ENCODE results near the gene PPME1. TPM values are rescaled to one million over a fixed set of nuclear protein-coding genes. Genes with fewer than 3 reads are reported as not detected.
"Not testable (repeated sequence)": the region's sequence is repeated elsewhere in the genome, so short reads cannot be mapped to it uniquely, and the experiment has no call there.

Gene PPME1
- total RNA-seq, 1 experiment from 2014 or later, result 38.1 TPM

DNA sequence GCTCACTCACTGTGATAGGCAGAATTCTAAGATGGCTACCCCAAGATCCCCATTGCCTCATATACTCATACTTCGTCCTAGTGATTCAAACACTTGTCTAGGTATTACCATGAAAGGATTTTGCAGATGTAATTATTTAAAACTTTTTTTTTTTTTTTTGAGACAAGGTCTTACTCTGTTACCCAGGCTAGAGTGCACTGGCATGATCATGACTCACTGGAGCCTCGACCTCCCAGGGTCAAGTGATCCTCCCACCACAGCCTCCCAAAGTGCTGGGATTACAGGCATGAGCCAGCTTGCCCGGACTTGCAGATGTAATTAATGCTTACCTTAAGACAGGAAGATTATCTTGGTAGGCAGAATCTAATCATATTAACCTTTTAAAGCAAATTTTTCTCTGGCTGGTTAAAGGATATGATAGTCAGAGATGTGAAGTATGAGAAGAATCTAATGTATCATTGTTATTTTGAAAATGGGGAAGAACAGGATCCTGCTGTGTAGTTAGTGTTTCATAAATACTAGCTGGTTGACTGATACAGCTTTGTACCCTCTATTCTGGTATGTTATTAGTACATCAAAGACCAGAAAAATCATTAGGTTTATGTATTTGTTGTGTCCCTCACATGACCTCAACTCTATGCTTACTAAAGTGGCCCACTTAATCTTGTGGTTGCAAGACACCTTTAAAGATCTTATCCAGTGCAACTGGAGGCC, 35.8 kb upstream of the PPME1 start:
- Mint-ChIP-seq H3K9me3 (ENCODE audit: unreplicated experiment) (no peaks in the 10 kb centered on the region), H3K36me3 (ENCODE audit: insufficient read depth, unreplicated experiment) (peaks cover 20% of the 10 kb centered on the region), H3K27ac (ENCODE audit: low read depth, unreplicated experiment) (peak overlapping the region; percentile 82), H3K27me3 (ENCODE audit: insufficient read depth, unreplicated experiment) (no peaks in the 10 kb centered on the region), H3K4me3 (ENCODE audit: unreplicated experiment) (no peak overlapping the region), H3K4me1 (ENCODE audit: insufficient read depth, unreplicated experiment) (peaks cover 30% of the 10 kb centered on the region)
- TF ChIP-seq, protein P1, sequence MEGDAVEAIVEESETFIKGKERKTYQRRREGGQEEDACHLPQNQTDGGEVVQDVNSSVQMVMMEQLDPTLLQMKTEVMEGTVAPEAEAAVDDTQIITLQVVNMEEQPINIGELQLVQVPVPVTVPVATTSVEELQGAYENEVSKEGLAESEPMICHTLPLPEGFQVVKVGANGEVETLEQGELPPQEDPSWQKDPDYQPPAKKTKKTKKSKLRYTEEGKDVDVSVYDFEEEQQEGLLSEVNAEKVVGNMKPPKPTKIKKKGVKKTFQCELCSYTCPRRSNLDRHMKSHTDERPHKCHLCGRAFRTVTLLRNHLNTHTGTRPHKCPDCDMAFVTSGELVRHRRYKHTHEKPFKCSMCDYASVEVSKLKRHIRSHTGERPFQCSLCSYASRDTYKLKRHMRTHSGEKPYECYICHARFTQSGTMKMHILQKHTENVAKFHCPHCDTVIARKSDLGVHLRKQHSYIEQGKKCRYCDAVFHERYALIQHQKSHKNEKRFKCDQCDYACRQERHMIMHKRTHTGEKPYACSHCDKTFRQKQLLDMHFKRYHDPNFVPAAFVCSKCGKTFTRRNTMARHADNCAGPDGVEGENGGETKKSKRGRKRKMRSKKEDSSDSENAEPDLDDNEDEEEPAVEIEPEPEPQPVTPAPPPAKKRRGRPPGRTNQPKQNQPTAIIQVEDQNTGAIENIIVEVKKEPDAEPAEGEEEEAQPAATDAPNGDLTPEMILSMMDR (IDR thresholded peaks at IDR 0.05; ENCODE audit: unreplicated experiment), result no peak
- DNase-seq (ENCODE audit: unreplicated experiment), result peak; percentile 72
- CTCF ChIA-PET, result interaction anchor here (0.7 to 3.1 kb wide), 6 partner anchors 9 to 473 kb away, joined by 3 to 13 read pairs (median 4); partner anchors contain the start of genes C2CD3 and PPME1
- intact Hi-C loops (cut with micrococcal nuclease), result no loop called here
- POLR2A ChIA-PET, result interaction anchor here (0.6 to 3.9 kb wide), 9 partner anchors 9 to 578 kb away, joined by 3 to 38 read pairs (median 4); partner anchors contain the start of genes C2CD3, POLD3 and PPME1
- BruUV-seq (replicated peaks), result no TSS peak

GRCh38 chr11:74138021-74138420, 33.1 kb upstream of the PPME1 start:
- Mint-ChIP-seq H3K4me3 (ENCODE audit: unreplicated experiment) (peak overlapping the region; percentile 45), H3K9me3 (ENCODE audit: unreplicated experiment) (no peaks in the 10 kb centered on the region), H3K27ac (ENCODE audit: low read depth, unreplicated experiment) (peak overlapping the region; percentile 95), H3K27me3 (ENCODE audit: insufficient read depth, unreplicated experiment) (no peaks in the 10 kb centered on the region), H3K36me3 (ENCODE audit: insufficient read depth, unreplicated experiment) (no peaks in the 10 kb centered on the region), H3K4me1 (ENCODE audit: insufficient read depth, unreplicated experiment) (peaks cover 43% of the 10 kb centered on the region)
- intact Hi-C loops (cut with micrococcal nuclease), result loop anchor here (1.0 kb wide), 1 partner anchor 33 kb away; the partner anchor contains the start of genes C2CD3 and PPME1
- ChIA-PET POLR2A (interaction anchor here (1.0 to 3.1 kb wide), 4 partner anchors 11 to 33 kb away, joined by 3 to 41 read pairs (median 4); partner anchors contain the start of genes C2CD3 and PPME1), CTCF (no interaction called here)
- BruUV-seq (replicated peaks), result TSS peak; percentile 74
- TF ChIP-seq, protein P1 (IDR thresholded peaks at IDR 0.05; ENCODE audit: unreplicated experiment), result no peak
- no peak for DNase-seq (ENCODE audit: unreplicated experiment)

- TF ChIP-seq, protein P1 (IDR thresholded peaks at IDR 0.05; ENCODE audit: unreplicated experiment), result no peak
- ChIA-PET CTCF (no interaction called here), POLR2A (interaction anchor here (1.0 to 3.1 kb wide), 7 partner anchors 9 to 254 kb away, joined by 3 to 41 read pairs (median 4); partner anchors contain the start of genes C2CD3 and PPME1)
- Mint-ChIP-seq H3K27ac (ENCODE audit: low read depth, unreplicated experiment) (peak overlapping the region; percentile 95), H3K27me3 (ENCODE audit: insufficient read depth, unreplicated experiment) (no peaks in the 10 kb centered on the region), H3K4me1 (ENCODE audit: insufficient read depth, unreplicated experiment) (peaks cover 45% of the 10 kb centered on the region), H3K9me3 (ENCODE audit: unreplicated experiment) (no peaks in the 10 kb centered on the region), H3K4me3 (ENCODE audit: unreplicated experiment) (peak overlapping the region; percentile 45), H3K36me3 (ENCODE audit: insufficient read depth, unreplicated experiment) (no peaks in the 10 kb centered on the region)
- no TSS peak for BruUV-seq (replicated peaks)
- intact Hi-C loops (cut with micrococcal nuclease), result loop anchor here (1.0 kb wide), 1 partner anchor 33 kb away; the partner anchor contains the start of genes C2CD3 and PPME1
- peak; percentile 95 for DNase-seq (ENCODE audit: unreplicated experiment)
Observed at GRCh38 chr11:74138572-74138971, 32.5 kb upstream of the PPME1 start.

DNA sequence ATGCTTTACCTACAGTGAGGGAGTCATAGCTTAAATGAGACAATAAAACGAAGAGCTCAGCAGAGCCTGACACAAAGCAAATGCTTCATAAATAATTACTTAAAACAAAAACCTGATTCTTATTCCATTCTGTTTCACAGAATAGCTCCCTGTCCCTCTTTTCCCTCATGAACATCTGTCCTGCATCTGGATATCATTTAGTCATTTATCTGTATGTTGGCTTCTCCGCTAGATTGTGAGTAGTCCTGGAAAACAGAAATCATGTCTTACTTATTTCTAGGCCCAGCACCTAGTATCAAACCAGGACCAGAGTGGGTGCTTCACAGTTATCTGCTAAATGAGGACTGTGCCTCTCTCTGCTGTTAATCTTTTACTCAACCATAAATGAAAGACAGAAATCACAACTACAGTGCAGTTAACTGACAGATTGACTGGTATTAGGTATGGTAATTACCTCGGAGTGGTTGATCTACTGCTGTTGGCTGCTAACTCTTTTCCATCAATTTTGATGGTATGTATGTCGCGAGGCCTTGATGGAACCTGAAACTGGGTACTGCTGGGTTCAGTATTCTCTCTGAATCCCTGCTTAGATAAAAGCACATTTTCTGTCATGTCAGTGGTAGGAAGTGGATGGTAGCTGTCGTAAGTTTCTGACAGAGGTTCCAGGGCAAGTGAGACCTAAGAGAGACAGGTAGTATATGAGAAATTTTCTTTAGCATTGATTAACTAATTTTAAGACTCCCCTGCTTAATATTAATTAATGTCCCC, 31.8 kb upstream of the PPME1 start:
- CTCF ChIA-PET, result no interaction called here
- H3K4me1 Mint-ChIP-seq (ENCODE audit: insufficient read depth, unreplicated experiment), result peaks cover 45% of the 10 kb centered on the region
- intact Hi-C loops (cut with micrococcal nuclease), result no loop called here
- no peak for DNase-seq (ENCODE audit: unreplicated experiment)
- H3K27ac Mint-ChIP-seq (ENCODE audit: low read depth, unreplicated experiment), result peak overlapping the region; percentile 95
- peak overlapping the region; percentile 45 for H3K4me3 Mint-ChIP-seq (ENCODE audit: unreplicated experiment)
- TF ChIP-seq, protein P1 (IDR thresholded peaks at IDR 0.05; ENCODE audit: unreplicated experiment), result no peak
- H3K27me3 Mint-ChIP-seq (ENCODE audit: insufficient read depth, unreplicated experiment), result no peaks in the 10 kb centered on the region
- H3K9me3 Mint-ChIP-seq (ENCODE audit: unreplicated experiment), result no peaks in the 10 kb centered on the region
- no peaks in the 10 kb centered on the region for H3K36me3 Mint-ChIP-seq (ENCODE audit: insufficient read depth, unreplicated experiment)
- no TSS peak for BruUV-seq (replicated peaks)
- POLR2A ChIA-PET, result interaction anchor here (1.0 to 3.1 kb wide), 6 partner anchors 8 to 253 kb away, joined by 3 to 41 read pairs (median 4); partner anchors contain the start of genes C2CD3 and PPME1

DNA sequence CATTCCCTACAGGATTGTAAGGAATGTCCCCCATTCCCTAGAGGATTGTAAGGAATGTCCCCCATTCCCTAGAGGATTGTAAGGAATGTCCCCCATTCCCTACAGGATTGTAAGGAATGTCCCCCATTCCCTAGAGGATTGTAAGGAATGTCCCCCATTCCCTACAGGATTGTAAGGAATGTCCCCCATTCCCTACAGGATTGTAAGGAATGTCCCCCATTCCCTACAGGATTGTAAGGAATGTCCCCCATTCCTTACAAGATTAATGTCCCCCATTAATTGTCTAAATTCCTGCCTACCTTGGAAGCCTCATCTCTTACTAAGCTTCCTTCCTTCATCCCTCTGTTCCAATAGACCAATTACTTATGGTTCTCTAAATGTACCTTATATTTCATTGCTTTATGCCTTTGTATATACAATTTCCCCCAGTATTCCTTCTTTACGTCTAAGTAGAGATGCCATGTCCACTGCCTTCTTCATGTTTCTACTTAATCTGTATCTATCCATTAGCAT, 31.1 kb upstream of the PPME1 start:
- BruUV-seq (replicated peaks); H3K36me3 Mint-ChIP-seq (ENCODE audit: insufficient read depth, unreplicated experiment); H3K9me3 Mint-ChIP-seq (ENCODE audit: unreplicated experiment); CTCF ChIA-PET; H3K27me3 Mint-ChIP-seq (ENCODE audit: insufficient read depth, unreplicated experiment); H3K4me3 Mint-ChIP-seq (ENCODE audit: unreplicated experiment); DNase-seq (ENCODE audit: unreplicated experiment); intact Hi-C loops (cut with micrococcal nuclease): not testable (repeated sequence)
- Mint-ChIP-seq H3K4me1 (ENCODE audit: insufficient read depth, unreplicated experiment) (peaks cover 45% of the 10 kb centered on the region), H3K27ac (ENCODE audit: low read depth, unreplicated experiment) (peak overlapping the region; percentile 95)
- POLR2A ChIA-PET, result interaction anchor here (2.0 to 3.1 kb wide), 2 partner anchors 14 to 31 kb away, joined by 5 to 41 read pairs; partner anchors contain the start of genes C2CD3 and PPME1
